GM19438 (cell line): ENCODE measurements around the gene LCOR.
"Not testable (repeated sequence)": the region's sequence is repeated elsewhere in the genome, so short reads cannot be mapped to it uniquely, and the experiment has no call there.

ENCODE experiments used
- ATAC-seq: cut with Tn5 transposase; IDR thresholded peaks from one replicate; pipeline ENCODE4 v1.9.1; 2021; ENCODE audit warnings: low read depth; ENCODE audit not compliant: unreplicated experiment

LCOR gene

GRCh38 chr10:96835899-96836298, 3.8 kb downstream of the LCOR start:
- no peak for ATAC-seq

DNA sequence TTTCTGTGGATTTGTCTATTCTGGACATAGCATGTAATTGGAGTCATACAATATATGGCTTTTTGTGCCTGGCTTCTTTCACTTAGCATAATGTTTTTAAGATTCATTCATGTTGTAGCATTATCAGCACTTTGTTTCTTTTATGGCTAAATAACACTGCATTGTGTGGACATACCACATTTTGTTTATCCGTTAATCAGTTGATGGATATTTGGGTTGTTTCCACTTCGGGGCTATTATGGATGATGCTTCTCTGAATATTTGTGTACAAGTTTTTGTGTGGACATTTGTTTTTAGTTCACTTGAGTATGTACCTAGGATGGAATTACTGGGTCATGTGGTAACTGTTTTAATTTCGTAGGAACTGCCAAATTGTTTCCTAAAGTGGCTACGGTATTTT, 6.4 kb downstream of the LCOR start:
- ATAC-seq = no peak

DNA sequence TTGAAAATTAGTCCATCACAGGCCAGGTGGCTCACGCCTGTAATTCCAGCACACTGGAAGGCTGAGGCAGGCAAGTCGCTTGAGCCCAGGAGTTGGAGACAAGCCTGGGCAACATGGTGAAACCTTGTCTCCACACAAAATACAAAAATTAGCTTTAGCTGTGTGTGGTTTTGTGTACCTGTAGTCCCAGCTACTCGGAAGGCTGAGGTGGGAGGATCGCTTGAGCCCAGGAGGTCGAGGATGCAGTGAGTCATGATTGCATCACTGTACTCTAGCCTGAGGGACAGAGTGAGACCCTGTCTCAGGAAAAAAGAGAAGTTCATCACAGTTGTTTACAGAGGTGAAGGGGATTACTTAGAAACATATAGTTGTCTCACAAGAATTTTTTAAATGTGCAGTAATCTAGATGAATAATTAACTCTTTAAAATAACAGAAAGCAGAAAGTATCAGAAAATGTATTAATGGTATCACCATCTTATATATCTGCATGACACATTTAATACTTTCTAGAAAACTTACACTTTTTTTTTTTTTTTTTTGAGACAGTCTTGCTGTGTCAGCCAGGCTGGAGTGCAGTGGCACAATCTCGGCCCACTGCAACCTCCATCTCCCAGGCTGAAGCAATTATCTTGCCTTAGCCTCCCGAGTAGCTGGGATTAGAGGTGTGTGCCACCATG, 8.9 kb downstream of the LCOR start:
- ATAC-seq = no peak

DNA sequence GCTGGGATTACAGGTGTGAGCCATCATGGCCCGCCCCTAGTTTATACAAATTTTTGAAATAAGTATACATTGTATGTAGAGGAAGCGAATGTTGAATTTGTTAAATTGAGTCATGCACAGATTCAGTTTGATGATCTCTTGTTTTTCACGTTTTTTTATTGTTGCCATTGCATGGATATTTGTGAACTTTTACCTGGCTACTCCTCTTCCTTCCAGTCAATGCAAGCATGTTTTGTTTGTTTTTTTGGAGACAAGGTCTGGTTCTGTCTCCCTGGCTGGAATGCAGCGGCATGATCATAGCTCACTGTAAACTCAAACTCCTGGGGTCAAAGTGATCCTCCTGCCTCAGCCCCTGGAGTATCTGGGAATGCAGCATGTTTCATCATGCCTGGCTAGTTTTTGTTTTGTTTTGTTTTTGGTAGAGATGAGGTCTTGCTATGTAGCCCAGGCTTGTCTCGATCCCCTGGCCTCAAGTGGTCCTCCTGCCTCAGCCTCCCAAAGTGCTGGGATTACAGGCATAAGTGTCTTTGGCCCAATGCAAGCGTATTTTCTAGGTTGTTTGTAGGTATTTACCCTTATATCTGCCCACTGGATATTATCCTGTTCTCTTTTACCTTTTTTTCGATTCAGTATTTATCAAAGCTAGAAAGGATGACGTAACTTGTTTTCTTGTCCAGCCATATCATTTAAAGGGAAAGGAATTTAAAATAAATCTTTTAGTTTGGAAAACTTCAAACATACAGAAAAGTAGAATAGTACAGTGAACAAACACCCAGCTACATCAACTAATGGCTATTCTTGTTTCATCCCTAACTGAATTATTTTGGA, 11.0 kb downstream of the LCOR start:
- ATAC-seq = no peak

GRCh38 chr10:96843823-96844222, 11.7 kb downstream of the LCOR start:
- no peak for ATAC-seq

DNA sequence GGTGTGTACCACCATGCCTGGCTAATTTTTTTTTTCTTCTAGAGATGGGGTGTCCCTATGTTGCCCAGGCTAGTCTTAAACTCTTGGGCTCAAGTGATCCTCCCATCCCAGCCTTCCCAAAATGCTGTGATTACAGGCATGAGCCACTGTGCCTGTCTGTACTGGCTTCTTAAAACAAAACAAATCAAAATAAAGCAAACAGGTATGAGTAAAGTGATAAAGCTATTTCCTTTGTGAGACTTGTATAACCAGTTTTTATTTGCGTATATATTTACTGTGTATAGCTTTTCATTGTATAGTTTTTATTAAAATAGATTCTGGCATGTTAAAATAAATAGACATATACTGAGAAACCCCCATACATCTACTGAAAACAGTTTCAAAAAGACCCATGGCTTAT, 14.3 kb downstream of the LCOR start:
- no peak for ATAC-seq

DNA sequence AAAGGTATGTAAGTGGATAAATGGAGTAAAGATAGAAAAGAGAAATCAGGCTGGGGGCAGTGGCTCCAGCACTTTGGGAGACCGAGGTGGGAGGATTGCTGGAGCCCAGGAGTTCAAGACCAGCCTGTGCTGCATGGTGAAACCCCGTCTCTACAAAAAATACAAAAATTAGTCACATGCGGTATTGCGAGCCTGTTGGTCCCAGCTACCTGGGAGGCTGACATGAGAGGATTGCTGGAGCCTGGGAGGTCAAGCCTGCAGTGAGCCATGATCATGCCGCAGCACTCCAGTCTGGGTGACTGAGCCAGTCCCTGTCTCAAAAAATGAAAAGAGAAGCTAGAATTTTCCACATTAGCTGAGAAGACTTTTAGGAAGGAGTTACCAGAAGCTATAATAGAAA, 14.8 kb downstream of the LCOR start:
- ATAC-seq = no peak

- ATAC-seq = not testable (repeated sequence)
Observed at GRCh38 chr10:96847356-96847755, 15.3 kb downstream of the LCOR start.

GRCh38 chr10:96850113-96850512, 18.0 kb downstream of the LCOR start:
- ATAC-seq = no peak

DNA sequence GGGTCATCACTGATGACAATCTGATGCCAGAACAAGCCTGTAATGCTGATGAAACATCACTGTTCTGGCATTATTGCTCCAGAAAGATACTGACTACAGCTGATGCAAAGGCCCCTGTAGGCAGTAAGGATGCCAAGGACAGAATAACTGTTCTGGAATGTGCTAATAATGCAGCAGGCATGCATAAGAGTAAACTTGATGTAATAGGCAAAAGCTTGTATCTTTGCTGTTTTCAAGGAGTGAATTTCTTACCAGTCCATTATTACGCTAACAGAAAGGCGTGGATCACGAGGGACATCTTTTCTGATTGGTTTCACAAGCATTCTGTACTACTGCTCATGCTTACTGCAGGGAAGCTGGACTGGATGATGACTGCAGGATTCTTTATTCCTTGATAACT, 18.7 kb downstream of the LCOR start:
- no peak for ATAC-seq

GRCh38 chr10:96851281-96851680, 19.2 kb downstream of the LCOR start:
- ATAC-seq = no peak

- no peak for ATAC-seq
Observed at GRCh38 chr10:96856317-96856716, 24.2 kb downstream of the LCOR start.

- ATAC-seq = no peak
Observed at GRCh38 chr10:96857301-96858012, 25.4 kb downstream of the LCOR start.

DNA sequence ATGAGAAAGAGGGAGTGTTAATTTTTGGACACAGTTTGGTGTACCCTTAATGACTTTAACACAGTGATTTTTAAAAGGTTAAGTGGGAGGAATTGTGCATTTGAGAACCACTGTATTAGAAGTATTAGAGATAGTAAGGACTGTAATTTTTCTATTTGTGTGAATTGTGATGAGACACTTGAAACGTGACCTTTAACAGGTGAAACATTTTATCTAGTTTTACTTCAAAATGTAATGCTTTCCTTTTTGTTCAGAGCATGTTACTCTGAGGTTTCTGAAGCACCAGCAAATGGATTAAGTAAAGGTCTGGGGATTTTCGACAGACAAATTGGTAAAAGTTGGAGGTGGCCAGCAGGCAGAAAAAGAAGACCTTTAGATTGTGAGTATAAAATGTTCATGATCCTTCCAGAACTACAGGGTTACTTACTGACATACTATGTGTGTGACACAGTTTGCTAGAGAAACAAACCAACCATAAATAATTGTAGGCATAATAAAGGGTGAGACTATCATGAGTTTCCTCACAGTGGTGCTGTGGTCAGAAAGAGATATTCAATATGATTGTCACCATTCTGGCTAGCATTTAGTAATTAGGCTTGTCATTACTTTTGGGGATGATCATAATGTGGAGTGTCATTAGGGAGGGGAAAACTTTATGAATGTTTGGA, 26.1 kb downstream of the LCOR start:
- ATAC-seq = no peak

DNA sequence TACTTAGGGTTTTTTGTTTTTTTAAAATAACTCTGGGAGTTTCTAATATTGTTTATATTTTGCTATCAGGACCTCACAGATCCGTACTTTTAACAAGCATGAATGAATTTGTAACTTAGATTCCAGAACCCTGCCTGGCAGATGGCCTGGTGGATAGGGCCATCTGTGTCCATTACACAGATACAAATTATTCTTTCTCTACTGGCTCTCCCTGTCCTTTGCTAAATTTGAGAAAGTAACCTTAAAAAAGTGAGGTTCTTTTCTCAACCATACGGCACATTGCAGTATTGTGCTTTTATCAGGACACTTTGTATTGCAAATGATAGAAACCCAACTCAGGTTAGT, 26.6 kb downstream of the LCOR start:
- no peak for ATAC-seq

- no peak for ATAC-seq
Observed at GRCh38 chr10:96860631-96861277, 28.7 kb downstream of the LCOR start.

DNA sequence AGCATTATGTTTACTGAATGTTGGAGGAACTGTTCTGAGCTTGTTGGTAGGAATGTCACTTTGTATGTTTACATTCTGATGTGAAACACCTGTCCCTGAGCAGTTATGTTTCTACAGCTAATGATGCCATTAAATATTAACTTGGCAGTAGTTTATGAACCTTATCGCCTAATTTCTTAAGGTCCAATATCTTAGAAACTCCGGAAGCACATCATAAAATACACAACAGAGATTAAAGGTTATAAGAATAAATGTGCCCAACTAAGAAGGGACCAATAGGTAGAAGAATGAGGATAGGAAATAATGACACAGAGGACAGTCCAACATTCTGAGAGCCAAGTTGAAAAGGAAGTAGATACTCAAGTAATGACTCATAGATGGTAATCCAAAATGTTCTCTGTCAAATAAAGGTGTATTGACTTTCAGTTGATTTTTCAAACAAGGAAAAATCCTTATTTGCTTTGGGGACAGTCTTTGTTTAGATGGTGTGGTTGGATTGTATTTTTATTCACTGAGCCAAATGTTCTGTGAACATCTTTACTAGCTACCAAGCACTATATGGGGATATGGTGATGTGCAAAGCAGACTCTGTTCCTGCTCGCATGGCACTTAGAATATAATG, 31.9 kb downstream of the LCOR start:
- ATAC-seq = peak; percentile 57

DNA sequence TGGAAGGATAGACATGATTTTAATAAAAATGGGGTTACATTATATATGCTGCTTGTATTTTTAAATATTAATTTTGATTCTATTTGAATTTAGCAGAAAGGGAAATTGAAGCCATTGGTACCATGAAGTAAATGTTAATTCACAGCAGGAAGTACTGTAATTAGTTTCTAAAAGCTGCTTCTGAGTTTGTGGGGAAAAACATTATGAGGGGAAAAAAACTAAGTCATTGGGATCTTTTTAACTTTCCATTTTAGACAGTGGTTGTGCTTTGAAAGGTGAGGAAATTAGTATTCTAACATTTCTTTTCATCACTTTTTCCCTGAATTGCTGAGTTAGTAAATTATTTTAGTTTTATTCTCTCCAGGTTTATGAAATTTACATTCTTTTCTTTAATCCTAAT, 41.0 kb downstream of the LCOR start:
- no peak for ATAC-seq

GRCh38 chr10:96873756-96874467, 41.8 kb downstream of the LCOR start:
- no peak for ATAC-seq

DNA sequence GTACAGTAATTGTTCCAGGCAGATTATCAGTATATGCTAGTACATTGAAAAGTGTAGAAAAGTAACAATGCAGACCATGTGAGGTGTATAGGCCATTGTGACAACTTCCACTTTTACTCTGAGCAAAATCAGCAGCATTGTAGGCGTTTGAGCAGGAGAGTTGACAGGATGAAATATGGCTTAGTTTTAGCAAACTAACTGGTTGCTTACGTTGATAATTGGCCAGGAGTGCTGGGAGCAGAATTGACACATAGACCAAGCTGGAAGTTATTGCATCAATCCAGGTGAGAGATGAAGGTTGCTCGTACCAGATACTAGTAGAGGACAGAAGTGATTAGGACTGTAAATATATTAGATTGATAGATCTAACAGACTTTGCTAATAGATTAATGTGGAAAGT, 46.0 kb downstream of the LCOR start:
- no peak for ATAC-seq
